GM12801 (cell line): Measurements from ENCODE around the gene ZFAND5.

Source experiments
- TF ChIP-seq, protein P1 (sequence below): IDR thresholded peaks from one replicate; pipeline ENCODE4 v1.5.1; 2011; ENCODE audit warnings: control low read depth; ENCODE audit not compliant: insufficient read length; ENCODE audit errors: extremely low read depth

Gene ZFAND5

DNA sequence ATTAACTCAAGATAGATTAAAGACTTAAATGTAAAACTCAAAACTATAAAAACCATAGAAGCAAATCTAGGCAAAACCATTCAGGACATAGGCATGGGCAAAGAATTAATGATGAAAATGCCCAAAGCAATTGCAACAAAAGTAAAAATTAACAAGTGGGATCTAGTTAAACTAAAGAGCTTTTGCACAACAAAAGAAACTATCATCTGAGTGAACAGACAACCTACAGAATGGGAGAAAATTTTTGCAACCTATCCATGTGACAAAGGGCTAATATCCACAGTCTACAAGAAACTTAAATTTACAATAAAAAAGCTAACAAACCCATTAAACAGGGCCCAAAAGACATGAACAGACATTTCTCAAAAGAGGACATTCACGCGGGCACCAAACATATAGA lies 34.4 kb upstream of the ZFAND5 start:
- TF ChIP-seq, protein P1, sequence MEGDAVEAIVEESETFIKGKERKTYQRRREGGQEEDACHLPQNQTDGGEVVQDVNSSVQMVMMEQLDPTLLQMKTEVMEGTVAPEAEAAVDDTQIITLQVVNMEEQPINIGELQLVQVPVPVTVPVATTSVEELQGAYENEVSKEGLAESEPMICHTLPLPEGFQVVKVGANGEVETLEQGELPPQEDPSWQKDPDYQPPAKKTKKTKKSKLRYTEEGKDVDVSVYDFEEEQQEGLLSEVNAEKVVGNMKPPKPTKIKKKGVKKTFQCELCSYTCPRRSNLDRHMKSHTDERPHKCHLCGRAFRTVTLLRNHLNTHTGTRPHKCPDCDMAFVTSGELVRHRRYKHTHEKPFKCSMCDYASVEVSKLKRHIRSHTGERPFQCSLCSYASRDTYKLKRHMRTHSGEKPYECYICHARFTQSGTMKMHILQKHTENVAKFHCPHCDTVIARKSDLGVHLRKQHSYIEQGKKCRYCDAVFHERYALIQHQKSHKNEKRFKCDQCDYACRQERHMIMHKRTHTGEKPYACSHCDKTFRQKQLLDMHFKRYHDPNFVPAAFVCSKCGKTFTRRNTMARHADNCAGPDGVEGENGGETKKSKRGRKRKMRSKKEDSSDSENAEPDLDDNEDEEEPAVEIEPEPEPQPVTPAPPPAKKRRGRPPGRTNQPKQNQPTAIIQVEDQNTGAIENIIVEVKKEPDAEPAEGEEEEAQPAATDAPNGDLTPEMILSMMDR: no peak

DNA sequence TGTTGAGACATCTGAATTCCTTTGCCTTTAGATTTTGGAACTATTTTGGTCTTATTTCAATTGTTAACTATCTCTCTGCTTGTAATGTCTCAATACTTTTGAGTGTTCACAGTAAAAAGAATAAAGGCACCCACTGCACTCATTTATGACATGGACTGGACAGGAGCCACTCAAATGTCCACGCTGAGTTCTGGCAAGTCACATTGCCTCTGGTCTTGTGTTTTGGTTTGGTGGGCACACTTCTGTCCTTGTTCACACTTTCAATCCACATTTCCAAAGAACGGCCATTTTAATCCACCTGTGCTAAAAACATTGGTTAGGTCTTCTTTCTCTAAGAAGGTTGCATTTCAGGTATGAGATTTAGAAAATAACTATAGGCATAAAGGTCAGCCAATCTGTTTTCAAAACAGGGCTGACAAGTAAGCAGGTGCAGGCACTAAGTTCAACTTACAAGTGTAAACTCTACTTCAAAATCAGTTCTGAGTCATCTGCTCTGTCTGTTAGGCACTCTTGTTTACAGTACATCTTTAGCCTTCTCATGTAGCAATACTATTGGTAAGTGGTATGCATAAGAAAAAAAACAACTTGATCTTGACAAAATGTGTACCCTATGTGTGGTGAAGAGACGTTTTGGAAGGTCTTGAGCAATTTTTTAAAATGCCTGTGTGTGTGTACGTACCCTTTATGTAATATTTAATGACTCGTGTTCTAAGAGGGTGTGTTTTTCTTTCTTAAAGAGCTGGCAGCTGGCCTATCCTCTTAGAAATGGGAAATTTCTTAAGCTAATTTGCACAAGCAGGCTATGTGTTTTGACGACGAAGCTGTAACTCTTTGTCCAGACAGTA lies 31.5 kb upstream of the ZFAND5 start:
- TF ChIP-seq, protein P1: no peak

DNA sequence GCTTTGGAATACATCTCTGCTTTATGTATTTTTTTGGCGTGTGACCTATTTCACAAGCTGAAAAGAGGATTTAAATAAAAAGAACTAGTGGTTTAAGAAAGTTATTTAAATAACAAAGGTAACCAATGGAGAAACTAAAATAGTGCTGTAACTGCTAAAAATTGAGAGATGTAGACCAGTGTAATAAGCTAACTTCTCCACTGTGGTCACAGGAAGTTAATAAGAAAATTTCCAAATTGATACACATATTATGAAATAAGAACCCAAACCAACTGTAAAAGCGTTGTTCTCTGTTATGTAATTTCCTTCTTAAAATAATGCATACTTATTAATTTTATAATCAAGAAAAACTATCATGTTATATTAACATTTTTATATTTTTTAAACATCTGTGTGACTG lies 29.1 kb upstream of the ZFAND5 start:
- TF ChIP-seq, protein P1: no peak

DNA sequence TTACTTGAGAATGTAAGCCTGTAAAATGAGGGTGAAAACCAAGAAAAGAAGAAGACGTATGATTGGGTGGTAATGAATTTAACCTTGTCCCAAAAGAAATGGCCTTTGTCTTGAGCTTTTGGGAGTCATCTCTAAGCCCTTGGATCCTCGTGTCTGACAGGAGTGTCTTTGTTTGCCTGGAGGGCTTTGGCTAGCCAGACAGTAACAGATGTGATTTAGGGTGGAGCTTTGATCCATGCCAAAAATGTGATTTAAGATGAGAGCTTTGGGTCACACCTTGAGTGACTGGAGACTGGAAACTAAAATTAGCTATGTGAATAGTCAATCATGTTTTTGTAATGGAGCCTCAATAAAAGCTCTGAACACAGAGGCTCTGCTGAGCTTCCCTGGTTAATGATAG lies 25.9 kb upstream of the ZFAND5 start:
- TF ChIP-seq, protein P1: no peak

DNA sequence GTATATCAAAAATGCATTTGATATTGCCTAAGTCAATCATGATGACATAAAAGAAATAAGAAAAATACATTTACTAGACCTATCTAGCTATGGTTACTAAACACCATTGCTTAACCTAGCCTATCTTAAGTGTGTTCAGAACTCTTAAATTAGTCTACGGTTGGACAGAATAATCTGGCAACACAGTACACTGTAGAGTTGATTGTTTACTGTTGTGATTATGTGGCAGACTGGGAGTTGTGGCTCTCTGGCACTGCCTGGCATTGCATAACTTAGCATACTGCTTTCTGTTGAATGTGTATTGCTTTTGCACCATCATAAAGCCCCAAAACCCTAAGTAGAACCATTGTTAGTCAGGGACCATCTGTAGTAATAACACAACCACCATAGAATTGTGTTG lies 21.2 kb upstream of the ZFAND5 start:
- TF ChIP-seq, protein P1: no peak

DNA sequence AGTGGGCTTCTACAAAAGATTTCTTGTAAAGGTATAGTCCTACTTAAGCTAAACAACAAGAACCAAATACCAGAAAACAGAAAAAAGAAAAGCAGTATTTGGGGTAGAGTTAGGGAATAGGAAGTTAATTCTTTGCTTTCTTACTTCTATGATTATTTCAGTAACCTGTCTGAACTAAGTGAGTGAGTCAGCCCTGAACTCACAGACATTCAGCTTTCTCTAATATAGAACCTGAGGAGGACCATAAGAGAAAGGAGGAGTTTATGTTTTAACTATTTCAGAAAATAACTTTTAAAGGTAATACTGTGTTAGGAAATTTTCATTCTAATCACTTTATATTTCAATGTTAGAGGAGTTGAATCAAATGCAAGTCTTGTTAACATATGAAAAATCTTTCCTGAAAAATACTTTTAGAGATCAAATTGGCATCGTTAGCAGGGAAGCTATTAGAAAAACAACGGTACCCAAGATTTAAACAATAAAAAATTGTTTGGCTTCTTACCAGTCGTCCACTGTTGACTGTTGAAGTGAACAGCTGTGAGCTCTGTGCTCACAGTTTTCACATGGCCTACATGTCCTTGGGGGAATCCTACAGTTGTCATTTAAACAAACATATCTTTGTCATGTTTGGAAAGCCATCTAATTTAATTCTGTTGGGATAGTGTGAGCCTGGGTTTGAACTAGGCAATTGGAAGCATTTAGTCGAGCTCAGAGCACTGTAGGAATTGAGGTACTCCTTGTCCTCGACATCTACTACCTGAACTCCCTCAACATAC lies 19.9 kb upstream of the ZFAND5 start:
- TF ChIP-seq, protein P1: no peak

DNA sequence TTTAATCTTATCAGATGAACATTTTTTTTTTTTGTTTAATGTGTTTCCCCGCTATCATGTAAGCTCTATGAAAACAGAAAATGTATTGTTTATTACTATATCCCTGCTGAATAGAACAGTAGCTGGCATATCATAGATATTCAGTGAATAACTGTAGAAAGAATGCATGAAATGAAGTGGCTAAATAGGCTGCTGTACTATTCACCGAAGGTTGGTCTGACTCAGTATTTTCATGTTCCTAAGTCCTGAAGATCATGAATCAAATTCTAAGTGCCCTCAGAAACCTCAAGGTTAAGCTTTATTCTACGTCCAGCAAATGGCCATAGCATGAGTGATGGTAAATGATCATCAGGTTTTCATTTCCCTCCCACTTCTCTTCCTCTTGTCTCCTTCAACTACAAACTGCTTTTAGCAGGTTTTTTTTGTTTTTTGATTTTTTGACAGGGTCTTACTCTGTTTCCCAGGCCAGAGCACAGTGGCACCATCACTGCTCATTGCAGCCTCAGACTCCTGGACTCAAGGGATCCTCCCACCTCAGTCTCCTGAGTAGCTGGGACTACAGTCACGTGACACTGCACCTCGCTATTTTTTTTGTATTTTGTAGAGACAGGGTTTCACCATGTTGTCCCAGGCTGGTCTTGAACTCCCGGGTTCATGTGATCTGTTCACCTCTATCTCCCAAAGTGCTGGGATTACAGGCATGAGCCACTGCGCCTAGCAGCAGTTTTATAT lies 19.1 kb upstream of the ZFAND5 start:
- TF ChIP-seq, protein P1: no peak
